MM.1S (cell line): Measurements from ENCODE around the gene TUBGCP6.

Experiments used
- CTCF ChIP-seq: fragments of 300-600 bp; sonication (generic); IDR thresholded peaks from 2 replicates; pipeline ENCODE4 v1.5.1; 2016; ENCODE audit warnings: antibody characterized with exemption, low read length, mixed read lengths
- EZH2 ChIP-seq: fragments of 300-600 bp; sonication (generic); optimal IDR thresholded peaks from 2 replicates; pipeline ENCODE3; 2017; ENCODE audit warnings: low read depth, mild to moderate bottlenecking, antibody characterized with exemption, low read length, mixed read lengths

GRCh38 chr22:50200461-50201190, 44.2 kb downstream of the TUBGCP6 start, which contains the start of gene SELENOO:
- TF ChIP-seq CTCF (no peak), EZH2 (no peak)
